T-helper 1 cell treated with Interleukin-12 subunit alpha and Interleukin-12 subunit beta and Interleukin-4 antibody, amounts not matched to agents 30 ng/mL and 1 ng/mL, for 36 hours (primary cell): ENCODE results near the gene TSPAN5. TPM values are rescaled to one million over a fixed set of nuclear protein-coding genes. Genes with fewer than 3 reads are reported as not detected.
"Not testable (repeated sequence)": the region's sequence is repeated elsewhere in the genome, so short reads cannot be mapped to it uniquely, and the experiment has no call there.

Experiments used
- intact Hi-C: fragments of 100-400 bp; cut with micrococcal nuclease; formaldehyde crosslinking; loops from one replicate; pipeline ENCODE4 v1.15.1; 2024
- total RNA-seq: library from RNA; stranded (reverse); gene quantifications from 2 replicates; pipeline ENCODE4 v1.2.3, GENCODE V29; 2022

The TSPAN5 gene
- total RNA-seq, 1 donor from 2014 or later = 36.3 TPM

DNA sequence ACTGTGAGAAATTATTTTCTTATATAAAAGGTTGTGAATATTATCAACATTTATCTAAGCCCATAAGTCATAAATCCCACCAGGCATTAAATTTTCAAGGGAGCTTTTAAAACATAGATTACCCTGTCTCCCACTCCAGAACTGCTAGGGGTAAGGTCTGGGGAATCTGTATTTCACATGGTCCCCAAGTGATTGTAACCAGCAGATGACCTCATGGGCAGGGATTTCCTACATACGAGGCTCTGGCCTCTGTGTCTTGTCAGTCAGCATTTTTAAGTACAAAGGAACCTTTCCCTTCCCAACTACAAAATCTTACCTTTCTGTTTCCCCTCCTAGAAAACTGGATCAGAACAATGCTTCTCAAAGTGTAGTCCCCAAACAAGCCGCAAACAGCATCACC is 188.6 kb downstream of the TSPAN5 start:
- intact Hi-C loops = loop anchor here (5.0 kb wide), 2 partner anchors 173 to 327 kb away; partner anchors contain the start of gene STPG2

GRCh38 chr4:98468709-98469108 is 189.7 kb downstream of the TSPAN5 start:
- intact Hi-C loops = loop anchor here (5.0 kb wide), 2 partner anchors 174 to 326 kb away; partner anchors contain the start of gene STPG2

DNA sequence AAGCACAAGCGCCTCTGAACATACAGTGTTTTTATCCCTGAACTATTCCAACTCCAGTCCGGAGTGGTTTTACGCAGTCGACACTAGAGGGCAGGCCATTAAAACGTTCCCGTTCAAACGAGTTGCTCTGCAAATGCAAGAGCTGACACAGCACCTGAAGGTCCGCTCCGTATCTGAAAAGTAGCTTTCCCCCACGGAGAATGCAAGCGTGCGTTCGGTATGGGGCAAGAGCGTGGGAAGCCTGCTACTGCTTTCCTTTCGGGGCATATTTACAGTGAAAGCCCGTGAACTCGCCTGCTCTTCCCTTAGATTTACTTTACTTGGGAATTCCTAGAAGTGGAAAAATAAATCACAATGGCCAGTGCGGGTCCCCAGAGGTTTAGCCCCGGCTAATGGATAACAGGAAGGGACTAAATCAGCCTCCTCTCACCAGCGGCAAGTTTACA is 190.8 kb downstream of the TSPAN5 start:
- intact Hi-C loops = loop anchor here (1.0 to 5.0 kb wide), 11 partner anchors 135 to 938 kb away; partner anchors contain the start of genes METAP1, STPG2 and TSPAN5

DNA sequence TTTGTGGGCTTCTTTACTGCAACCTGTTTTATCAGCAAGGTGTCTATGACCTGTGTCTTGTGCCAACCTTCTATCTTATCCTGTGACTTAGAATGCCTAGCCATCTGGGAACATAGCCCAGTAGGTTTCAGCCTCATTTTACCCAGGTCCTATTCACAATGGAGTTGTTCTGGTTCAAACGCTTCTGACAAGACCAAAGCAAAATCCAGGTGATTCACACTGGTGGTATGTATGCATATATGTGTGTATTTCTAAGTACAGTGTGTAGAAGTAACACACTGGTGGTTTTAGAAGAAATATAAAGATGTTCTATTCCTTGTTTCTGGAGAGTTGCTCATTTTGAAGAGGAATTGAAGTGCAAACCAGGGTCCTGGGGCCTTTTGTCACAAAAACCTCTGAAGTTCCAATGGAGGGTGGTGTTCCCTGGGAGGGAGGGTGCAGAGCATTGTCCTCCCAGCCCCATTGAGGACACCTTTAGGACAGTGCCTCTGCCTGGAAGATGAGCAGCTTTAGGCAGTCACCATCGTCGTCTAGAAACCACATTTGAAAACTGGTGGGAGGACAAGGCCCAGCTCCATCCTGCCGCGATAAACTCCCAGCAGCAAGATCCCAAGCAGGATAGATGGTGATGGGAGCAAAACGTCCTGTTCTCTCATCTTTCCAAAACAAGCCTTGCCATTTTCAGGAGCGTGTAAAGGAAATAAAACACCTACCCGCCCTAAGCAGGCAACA is 191.4 kb downstream of the TSPAN5 start:
- intact Hi-C loops = loop anchor here (1.0 to 5.0 kb wide), 11 partner anchors 136 to 938 kb away; partner anchors contain the start of genes METAP1, STPG2 and TSPAN5

GRCh38 chr4:98462487-98462886 is 195.9 kb downstream of the TSPAN5 start:
- intact Hi-C loops = no loop called here

DNA sequence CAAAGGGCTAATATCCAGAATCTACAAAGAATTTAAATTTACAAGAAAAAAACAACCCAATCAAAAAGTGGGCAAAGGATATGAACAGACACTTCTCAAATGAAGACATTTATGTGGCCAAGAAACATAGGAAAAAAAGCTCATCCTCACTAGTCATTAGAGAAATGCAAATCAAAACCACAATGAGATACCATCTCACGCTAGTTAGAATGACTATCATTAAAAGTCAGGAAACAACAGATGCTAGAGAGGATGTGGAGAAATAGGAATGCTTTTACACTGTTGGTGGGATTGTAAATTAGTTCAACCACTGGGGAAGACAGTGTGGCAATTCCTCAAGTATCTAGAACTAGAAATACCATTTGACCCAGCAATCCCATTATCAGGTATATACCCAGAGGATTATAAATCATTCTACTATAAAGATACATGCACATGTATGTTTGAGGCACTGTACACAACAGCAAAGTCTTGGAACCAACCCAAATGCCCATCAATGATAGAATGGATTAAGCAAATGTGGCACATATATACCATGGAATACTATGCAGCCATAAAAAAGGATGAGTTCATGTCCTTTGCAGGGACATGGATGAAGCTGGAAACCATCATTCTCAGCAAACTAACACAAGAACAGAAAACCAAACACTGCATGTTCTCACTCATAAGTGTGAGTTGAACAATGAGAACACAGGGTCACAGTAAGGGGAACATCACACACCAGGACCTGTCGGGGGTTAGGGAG is 197.1 kb downstream of the TSPAN5 start:
- intact Hi-C loops = not testable (repeated sequence)

GRCh38 chr4:98457422-98457821 is 201.0 kb downstream of the TSPAN5 start:
- intact Hi-C loops = not testable (repeated sequence)

GRCh38 chr4:98452091-98452490 is 206.3 kb downstream of the TSPAN5 start:
- intact Hi-C loops = no loop called here

- intact Hi-C loops = loop anchor here (5.0 kb wide), 3 partner anchors 478 to 1113 kb away; partner anchors contain the start of genes EIF4E and TRMT10A
Observed at GRCh38 chr4:98448908-98449307, 209.5 kb downstream of the TSPAN5 start.

- intact Hi-C loops = loop anchor here (1.0 to 5.0 kb wide), 11 partner anchors 19 to 1115 kb away; partner anchors contain the start of genes EIF4E, METAP1, STPG2 and TRMT10A
Observed at GRCh38 chr4:98447648-98448047, 210.8 kb downstream of the TSPAN5 start.

- intact Hi-C loops = loop anchor here (1.0 to 5.0 kb wide), 11 partner anchors 18 to 1116 kb away; partner anchors contain the start of genes EIF4E, METAP1, STPG2 and TRMT10A
Observed at GRCh38 chr4:98446499-98447375, 211.7 kb downstream of the TSPAN5 start.

DNA sequence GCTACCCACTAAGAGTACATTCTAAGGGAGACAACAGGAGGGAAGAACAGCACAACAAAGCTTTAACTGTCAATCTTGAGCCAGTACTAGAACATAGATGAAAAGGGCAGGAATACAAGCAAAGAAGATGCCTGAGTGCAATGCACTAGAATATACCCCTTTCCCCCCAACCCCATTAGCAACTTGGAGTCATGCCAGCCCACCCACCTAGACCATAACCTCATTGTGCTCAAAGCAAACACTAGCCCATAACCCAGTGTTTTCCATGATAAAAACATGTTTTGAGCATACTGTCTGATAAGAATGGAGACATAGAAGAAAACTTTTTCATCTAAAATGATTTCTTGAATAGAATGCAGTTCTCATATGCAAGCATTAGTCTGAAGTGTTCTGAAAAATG is 214.0 kb downstream of the TSPAN5 start:
- intact Hi-C loops = no loop called here

DNA sequence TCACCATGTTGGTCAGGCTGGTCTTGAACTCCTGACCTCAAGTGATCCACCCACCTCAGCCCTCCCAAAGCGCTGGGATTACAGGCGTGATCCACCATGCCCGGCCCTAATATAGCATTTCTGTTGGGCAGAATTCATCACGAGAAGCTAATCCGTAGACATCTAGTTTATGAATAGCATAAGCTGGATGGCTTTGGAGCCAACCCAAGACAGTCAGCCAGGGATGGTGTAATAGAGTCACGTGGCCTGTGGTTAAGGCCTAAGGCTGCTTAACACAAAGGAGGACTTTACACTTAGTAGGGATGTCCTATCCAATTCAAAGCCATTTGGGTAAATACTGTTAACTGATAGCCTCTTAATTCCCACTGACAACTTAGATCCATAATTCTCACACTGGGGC is 223.6 kb downstream of the TSPAN5 start:
- intact Hi-C loops = no loop called here

- intact Hi-C loops = no loop called here
Observed at GRCh38 chr4:98433691-98434090, 224.7 kb downstream of the TSPAN5 start.

- intact Hi-C loops = no loop called here
Observed at GRCh38 chr4:98430708-98431403, 227.6 kb downstream of the TSPAN5 start.

GRCh38 chr4:98423009-98423408 is 235.4 kb downstream of the TSPAN5 start:
- intact Hi-C loops = no loop called here

DNA sequence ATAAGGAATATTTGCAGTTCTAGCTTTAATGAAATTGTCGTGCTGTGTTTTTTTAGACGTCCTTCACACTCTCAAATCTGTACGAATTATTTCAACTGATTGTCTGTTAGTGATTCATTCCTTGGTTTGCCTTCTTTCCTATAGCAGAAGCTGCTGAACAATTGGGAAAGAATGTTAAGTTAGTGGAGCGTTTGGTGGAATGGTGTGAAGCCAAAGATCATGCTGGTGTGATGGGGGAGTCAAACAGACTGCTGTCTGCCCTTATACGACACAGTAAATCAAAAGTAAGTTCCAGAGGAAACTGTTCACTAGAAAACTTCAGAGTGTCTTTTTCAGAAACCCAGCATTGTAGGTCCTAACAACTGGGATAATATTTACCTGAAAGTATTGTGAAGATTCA is 237.3 kb downstream of the TSPAN5 start:
- intact Hi-C loops = no loop called here
